ENCODE measurements around the gene MED15. TPM values are rescaled to one million over a fixed set of nuclear protein-coding genes. Genes with fewer than 3 reads are reported as not detected.

MED15 gene
- total RNA-seq, 3 donors from 2014 or later, result 36.6 to 53.1 (median 52.3) TPM

GRCh38 chr22:20584872-20585638 lies 77.6 kb downstream of the MED15 start:
- intact Hi-C loops (cut with DNase I; ENCODE audit: low total_unique reads), result no loop called here
- Histone ChIP-seq H3K9me3 (no peaks in the 10 kb centered on the region), H3K36me3 (peaks cover 17% of the 10 kb centered on the region), H3K27ac (no peak overlapping the region), H3K4me3 (no peak overlapping the region), H3K4me1 (no peaks in the 10 kb centered on the region), H3K27me3 (no peaks in the 10 kb centered on the region)
- DNase-seq (ENCODE audit: low spot score in 2 of 2), result no peak
- TF ChIP-seq POLR2A (IDR thresholded peaks at IDR 0.05) (no peak), POLR2AphosphoS5 (IDR thresholded peaks at IDR 0.05) (no peak)
- TF ChIP-seq, protein P1, sequence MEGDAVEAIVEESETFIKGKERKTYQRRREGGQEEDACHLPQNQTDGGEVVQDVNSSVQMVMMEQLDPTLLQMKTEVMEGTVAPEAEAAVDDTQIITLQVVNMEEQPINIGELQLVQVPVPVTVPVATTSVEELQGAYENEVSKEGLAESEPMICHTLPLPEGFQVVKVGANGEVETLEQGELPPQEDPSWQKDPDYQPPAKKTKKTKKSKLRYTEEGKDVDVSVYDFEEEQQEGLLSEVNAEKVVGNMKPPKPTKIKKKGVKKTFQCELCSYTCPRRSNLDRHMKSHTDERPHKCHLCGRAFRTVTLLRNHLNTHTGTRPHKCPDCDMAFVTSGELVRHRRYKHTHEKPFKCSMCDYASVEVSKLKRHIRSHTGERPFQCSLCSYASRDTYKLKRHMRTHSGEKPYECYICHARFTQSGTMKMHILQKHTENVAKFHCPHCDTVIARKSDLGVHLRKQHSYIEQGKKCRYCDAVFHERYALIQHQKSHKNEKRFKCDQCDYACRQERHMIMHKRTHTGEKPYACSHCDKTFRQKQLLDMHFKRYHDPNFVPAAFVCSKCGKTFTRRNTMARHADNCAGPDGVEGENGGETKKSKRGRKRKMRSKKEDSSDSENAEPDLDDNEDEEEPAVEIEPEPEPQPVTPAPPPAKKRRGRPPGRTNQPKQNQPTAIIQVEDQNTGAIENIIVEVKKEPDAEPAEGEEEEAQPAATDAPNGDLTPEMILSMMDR (IDR thresholded peaks at IDR 0.05), result no peak

DNA sequence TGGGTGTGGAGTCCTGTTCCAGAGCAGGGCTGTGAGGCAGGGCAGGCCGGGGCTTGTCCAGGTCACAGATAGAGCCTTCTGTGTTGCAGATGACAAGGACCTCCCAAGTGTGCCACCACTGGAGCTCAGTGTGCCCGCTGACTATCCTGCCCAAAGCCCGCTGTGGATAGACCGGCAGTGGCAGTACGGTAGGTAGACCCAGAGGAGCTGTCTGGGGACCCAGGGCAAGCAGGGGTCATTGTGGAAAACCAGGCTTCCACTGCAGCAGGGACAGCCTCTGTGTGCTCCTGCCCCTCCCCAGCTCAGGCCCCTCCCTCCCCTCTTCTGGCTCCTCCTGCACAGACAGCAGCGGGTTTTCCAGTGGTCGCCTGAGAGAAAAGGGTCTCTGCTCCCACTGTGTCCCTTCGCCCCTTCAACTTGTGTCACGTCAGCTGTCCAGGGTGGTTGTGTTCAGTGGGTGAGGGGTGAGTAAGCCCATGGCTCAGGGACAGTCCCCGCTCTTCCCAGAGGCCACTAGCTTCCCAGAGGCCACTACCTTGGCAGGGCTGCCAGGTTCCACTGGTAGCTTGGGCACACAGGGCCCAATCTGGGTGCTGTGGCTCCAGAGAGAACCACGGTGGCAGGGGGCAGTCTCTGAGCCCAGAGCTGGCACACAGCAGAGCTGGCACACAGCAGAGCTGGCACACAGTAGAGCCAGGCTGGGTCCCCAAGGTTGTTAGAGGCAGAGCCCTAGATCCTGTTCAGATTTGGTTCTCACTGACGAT lies 78.4 kb downstream of the MED15 start:
- H3K36me3 ChIP-seq, result peaks cover 17% of the 10 kb centered on the region
- TF ChIP-seq, protein P1 (IDR thresholded peaks at IDR 0.05), result no peak
- no peak for TF ChIP-seq POLR2A (IDR thresholded peaks at IDR 0.05)
- no peak for TF ChIP-seq POLR2AphosphoS5 (IDR thresholded peaks at IDR 0.05)

GRCh38 chr22:20586403-20586745 lies 79.0 kb downstream of the MED15 start:
- no peaks in the 10 kb centered on the region for H3K4me1 ChIP-seq
- TF ChIP-seq, protein P1 (IDR thresholded peaks at IDR 0.05), result no peak
- TF ChIP-seq POLR2AphosphoS5 (IDR thresholded peaks at IDR 0.05) (no peak), POLR2A (IDR thresholded peaks at IDR 0.05) (no peak)
- no peak for DNase-seq (ENCODE audit: low spot score in 2 of 2)
- no peaks in the 10 kb centered on the region for H3K9me3 ChIP-seq
- H3K4me3 ChIP-seq, result no peak overlapping the region
- H3K27me3 ChIP-seq, result no peaks in the 10 kb centered on the region
- intact Hi-C loops (cut with DNase I; ENCODE audit: low total_unique reads), result no loop called here
- peaks cover 17% of the 10 kb centered on the region for H3K36me3 ChIP-seq
- no peak overlapping the region for H3K27ac ChIP-seq

More for the DNA sequence above, 78.4 kb downstream of the MED15 start:
- no peak for DNase-seq (ENCODE audit: low spot score in 2 of 2)
- Histone ChIP-seq H3K9me3 (no peaks in the 10 kb centered on the region), H3K27ac (no peak overlapping the region), H3K4me1 (no peaks in the 10 kb centered on the region), H3K4me3 (no peak overlapping the region), H3K27me3 (no peaks in the 10 kb centered on the region)
- intact Hi-C loops (cut with DNase I; ENCODE audit: low total_unique reads), result no loop called here

DNA sequence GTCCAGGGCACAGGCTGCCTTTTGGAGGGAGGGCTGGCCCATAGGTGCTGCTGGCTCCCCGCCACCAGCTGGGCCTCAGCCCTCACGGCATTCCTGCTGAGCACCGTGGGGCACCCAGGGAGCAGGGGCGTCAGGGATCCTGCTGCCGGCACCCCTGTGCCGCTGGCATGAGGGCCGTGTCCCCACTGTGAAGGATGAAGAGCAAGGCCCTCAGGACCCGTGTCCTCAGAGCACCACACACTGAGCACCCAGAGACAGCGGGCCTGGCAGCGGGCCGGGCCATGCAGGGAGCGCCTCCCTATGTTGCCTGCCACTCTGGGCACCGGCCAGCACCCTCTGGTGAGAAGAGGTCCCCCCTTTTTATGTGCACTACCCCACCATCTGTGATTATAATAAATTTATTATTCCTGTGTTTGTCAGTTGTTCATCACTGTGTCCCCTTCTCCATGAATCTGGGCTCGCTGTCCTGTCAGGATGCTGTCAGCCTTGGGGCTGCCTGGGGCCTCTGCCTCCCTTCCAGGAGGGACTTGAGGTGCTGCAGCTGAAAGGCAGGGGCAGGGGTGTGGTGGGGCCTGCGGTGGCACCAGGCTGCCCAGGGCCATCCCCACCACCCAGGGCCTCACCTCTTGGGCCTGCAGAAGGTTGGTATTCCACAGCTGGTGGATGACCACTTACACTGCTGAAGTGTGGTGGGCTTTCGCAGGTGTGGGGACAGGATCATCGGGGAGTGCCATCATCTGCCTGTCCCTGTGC lies 80.0 kb downstream of the MED15 start:
- no peaks in the 10 kb centered on the region for H3K9me3 ChIP-seq
- DNase-seq (ENCODE audit: low spot score in 2 of 2), result no peak
- no peaks in the 10 kb centered on the region for H3K27me3 ChIP-seq
- H3K36me3 ChIP-seq, result peaks cover 17% of the 10 kb centered on the region
- H3K4me3 ChIP-seq, result no peak overlapping the region
- no peak overlapping the region for H3K27ac ChIP-seq
- intact Hi-C loops (cut with DNase I; ENCODE audit: low total_unique reads), result no loop called here
- no peaks in the 10 kb centered on the region for H3K4me1 ChIP-seq
- TF ChIP-seq POLR2AphosphoS5 (IDR thresholded peaks at IDR 0.05), result no peak
- no peak for TF ChIP-seq POLR2A (IDR thresholded peaks at IDR 0.05)

DNA sequence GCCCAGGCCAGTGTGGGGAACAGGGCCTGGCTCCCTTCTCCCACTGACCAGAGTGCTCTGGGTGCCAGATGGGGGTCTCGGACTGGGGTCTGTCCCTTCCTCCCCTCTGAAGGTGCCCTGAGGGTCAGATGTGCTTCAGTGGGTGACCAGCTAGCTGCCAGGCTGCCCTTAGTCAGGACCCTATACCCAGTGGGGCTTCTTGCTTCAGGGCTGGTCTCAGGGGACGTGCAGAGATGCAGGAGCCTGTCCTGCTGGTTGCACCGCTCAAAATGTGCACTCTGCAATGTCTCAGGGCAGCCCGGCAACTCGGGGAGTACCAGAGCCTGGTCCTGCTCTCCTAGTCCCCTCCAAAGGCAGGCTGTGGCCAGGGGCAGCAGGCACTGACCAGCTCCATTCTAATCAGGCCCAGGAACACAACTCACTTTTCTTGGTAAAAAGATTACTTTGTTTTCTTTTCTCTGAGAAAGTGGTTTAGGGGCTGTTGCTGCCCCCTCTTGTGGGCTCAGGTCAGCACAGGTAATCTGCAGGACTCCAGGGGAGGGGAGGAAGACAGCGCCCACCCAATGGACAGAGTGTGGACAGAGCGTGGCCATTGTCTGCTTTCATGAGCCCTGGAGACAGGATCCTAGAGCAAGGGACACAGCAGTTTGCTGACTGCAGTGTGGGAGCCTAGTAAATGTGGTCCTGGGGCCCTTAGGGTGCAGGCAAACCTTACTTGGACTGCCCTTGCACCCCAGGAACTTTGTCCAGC lies 80.9 kb downstream of the MED15 start:
- Histone ChIP-seq H3K4me1 (no peaks in the 10 kb centered on the region), H3K4me3 (no peak overlapping the region), H3K9me3 (no peaks in the 10 kb centered on the region), H3K27me3 (no peaks in the 10 kb centered on the region), H3K27ac (no peak overlapping the region), H3K36me3 (peaks cover 17% of the 10 kb centered on the region)
- no peak for TF ChIP-seq POLR2AphosphoS5 (IDR thresholded peaks at IDR 0.05)
- TF ChIP-seq, protein P1 (IDR thresholded peaks at IDR 0.05), result no peak
- no peak for TF ChIP-seq POLR2A (IDR thresholded peaks at IDR 0.05)
- no peak for DNase-seq (ENCODE audit: low spot score in 2 of 2)
- intact Hi-C loops (cut with DNase I; ENCODE audit: low total_unique reads), result no loop called here
